ENCODE data around the gene DRGX. TPM values are rescaled to one million over a fixed set of nuclear protein-coding genes. Genes with fewer than 3 reads are reported as not detected.

DRGX gene
- total RNA-seq, 1 donor from 2014 or later: not detected

DNA sequence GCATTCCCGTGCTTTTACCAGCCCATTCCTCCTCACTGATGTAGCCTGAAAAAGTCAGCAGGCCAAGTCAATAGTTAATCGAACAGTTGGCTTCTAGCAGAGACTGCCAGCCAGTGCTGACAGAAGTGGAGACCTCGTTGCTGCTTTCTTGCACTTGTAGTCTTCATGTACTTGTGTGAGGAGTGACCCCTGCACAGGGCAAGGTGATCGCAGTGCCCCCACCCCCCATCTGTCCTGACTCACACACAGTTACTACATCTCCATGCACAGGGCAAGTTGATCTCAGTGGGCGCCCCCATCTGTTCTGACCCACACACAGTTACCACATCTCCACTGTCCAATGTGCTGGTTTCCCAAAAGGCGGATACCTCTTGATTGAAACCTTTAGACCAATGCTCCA, 62.7 kb downstream of the DRGX start:
- Mint-ChIP-seq H3K4me1 (ENCODE audit: unreplicated experiment) (peaks cover 19% of the 10 kb centered on the region), H3K36me3 (ENCODE audit: low read depth, unreplicated experiment) (peaks cover 8% of the 10 kb centered on the region), H3K27me3 (ENCODE audit: unreplicated experiment) (peaks cover 6% of the 10 kb centered on the region), H3K9me3 (ENCODE audit: unreplicated experiment) (peaks cover 5% of the 10 kb centered on the region), H3K27ac (ENCODE audit: unreplicated experiment) (no peak overlapping the region), H3K4me3 (ENCODE audit: unreplicated experiment) (peak overlapping the region; percentile 40)
- TF ChIP-seq CTCF (IDR thresholded peaks at IDR 0.05; ENCODE audit: unreplicated experiment): no peak
- no peak for DNase-seq (ENCODE audit: low spot score)

- peaks cover 6% of the 10 kb centered on the region for H3K27me3 Mint-ChIP-seq (ENCODE audit: unreplicated experiment)
- H3K4me3 Mint-ChIP-seq (ENCODE audit: unreplicated experiment): no peak overlapping the region
- DNase-seq (ENCODE audit: low spot score): no peak
- peaks cover 5% of the 10 kb centered on the region for H3K9me3 Mint-ChIP-seq (ENCODE audit: unreplicated experiment)
- peaks cover 22% of the 10 kb centered on the region for H3K4me1 Mint-ChIP-seq (ENCODE audit: unreplicated experiment)
- TF ChIP-seq CTCF (IDR thresholded peaks at IDR 0.05; ENCODE audit: unreplicated experiment): no peak
- peaks cover 8% of the 10 kb centered on the region for H3K36me3 Mint-ChIP-seq (ENCODE audit: low read depth, unreplicated experiment)
- H3K27ac Mint-ChIP-seq (ENCODE audit: unreplicated experiment): no peak overlapping the region
Observed at GRCh38 chr10:49332768-49333167, 63.1 kb downstream of the DRGX start.

- no peak overlapping the region for H3K4me3 Mint-ChIP-seq (ENCODE audit: unreplicated experiment)
- DNase-seq (ENCODE audit: low spot score): no peak
- peaks cover 6% of the 10 kb centered on the region for H3K27me3 Mint-ChIP-seq (ENCODE audit: unreplicated experiment)
- peaks cover 5% of the 10 kb centered on the region for H3K9me3 Mint-ChIP-seq (ENCODE audit: unreplicated experiment)
- no peak for TF ChIP-seq CTCF (IDR thresholded peaks at IDR 0.05; ENCODE audit: unreplicated experiment)
- peaks cover 25% of the 10 kb centered on the region for H3K4me1 Mint-ChIP-seq (ENCODE audit: unreplicated experiment)
- H3K27ac Mint-ChIP-seq (ENCODE audit: unreplicated experiment): no peak overlapping the region
- H3K36me3 Mint-ChIP-seq (ENCODE audit: low read depth, unreplicated experiment): peaks cover 8% of the 10 kb centered on the region
Observed at GRCh38 chr10:49332333-49332732, 63.6 kb downstream of the DRGX start.

DNA sequence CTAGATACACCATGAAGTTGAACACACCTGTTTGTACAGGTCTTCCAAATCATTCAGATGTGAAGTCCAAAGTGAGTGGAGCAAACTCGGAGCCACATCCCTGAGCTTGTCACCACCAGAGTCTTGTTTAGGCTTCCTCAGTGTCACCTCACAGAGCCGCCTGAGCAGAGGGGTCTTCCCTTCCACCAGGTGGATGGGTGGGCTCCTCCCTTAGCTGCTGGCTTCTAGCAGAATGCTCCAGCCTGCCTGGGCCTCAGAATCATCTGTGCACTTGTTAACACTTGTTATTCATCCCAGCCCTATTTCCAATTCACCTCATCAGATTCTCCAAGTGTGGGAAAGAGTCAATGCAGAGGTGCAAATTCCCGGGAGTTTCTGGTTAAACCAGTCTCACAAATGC, 64.5 kb downstream of the DRGX start:
- peaks cover 25% of the 10 kb centered on the region for H3K4me1 Mint-ChIP-seq (ENCODE audit: unreplicated experiment)
- peaks cover 8% of the 10 kb centered on the region for H3K36me3 Mint-ChIP-seq (ENCODE audit: low read depth, unreplicated experiment)
- no peak overlapping the region for H3K27ac Mint-ChIP-seq (ENCODE audit: unreplicated experiment)
- DNase-seq (ENCODE audit: low spot score): no peak
- no peak for TF ChIP-seq CTCF (IDR thresholded peaks at IDR 0.05; ENCODE audit: unreplicated experiment)
- H3K9me3 Mint-ChIP-seq (ENCODE audit: unreplicated experiment): peaks cover 5% of the 10 kb centered on the region
- H3K4me3 Mint-ChIP-seq (ENCODE audit: unreplicated experiment): no peak overlapping the region
- peaks cover 6% of the 10 kb centered on the region for H3K27me3 Mint-ChIP-seq (ENCODE audit: unreplicated experiment)

- H3K9me3 Mint-ChIP-seq (ENCODE audit: unreplicated experiment): no peaks in the 10 kb centered on the region
- H3K4me3 Mint-ChIP-seq (ENCODE audit: unreplicated experiment): no peak overlapping the region
- TF ChIP-seq CTCF (IDR thresholded peaks at IDR 0.05; ENCODE audit: unreplicated experiment): no peak
- peaks cover 6% of the 10 kb centered on the region for H3K27me3 Mint-ChIP-seq (ENCODE audit: unreplicated experiment)
- H3K4me1 Mint-ChIP-seq (ENCODE audit: unreplicated experiment): peaks cover 18% of the 10 kb centered on the region
- no peak for DNase-seq (ENCODE audit: low spot score)
- peaks cover under 1% of the 10 kb centered on the region for H3K36me3 Mint-ChIP-seq (ENCODE audit: low read depth, unreplicated experiment)
- no peak overlapping the region for H3K27ac Mint-ChIP-seq (ENCODE audit: unreplicated experiment)
Observed at GRCh38 chr10:49330127-49330665, 65.7 kb downstream of the DRGX start.

Measured in endothelial cell (in vitro differentiated cells).